ENCODE results near the gene UPF1.

GRCh38 chr19:18846862-18847548, 15.2 kb downstream of the UPF1 start:
- TF ChIP-seq CTCF (IDR thresholded peaks at IDR 0.05; ENCODE audit: insufficient read depth, low read length) = peak; percentile 92
- TF ChIP-seq, protein P1, sequence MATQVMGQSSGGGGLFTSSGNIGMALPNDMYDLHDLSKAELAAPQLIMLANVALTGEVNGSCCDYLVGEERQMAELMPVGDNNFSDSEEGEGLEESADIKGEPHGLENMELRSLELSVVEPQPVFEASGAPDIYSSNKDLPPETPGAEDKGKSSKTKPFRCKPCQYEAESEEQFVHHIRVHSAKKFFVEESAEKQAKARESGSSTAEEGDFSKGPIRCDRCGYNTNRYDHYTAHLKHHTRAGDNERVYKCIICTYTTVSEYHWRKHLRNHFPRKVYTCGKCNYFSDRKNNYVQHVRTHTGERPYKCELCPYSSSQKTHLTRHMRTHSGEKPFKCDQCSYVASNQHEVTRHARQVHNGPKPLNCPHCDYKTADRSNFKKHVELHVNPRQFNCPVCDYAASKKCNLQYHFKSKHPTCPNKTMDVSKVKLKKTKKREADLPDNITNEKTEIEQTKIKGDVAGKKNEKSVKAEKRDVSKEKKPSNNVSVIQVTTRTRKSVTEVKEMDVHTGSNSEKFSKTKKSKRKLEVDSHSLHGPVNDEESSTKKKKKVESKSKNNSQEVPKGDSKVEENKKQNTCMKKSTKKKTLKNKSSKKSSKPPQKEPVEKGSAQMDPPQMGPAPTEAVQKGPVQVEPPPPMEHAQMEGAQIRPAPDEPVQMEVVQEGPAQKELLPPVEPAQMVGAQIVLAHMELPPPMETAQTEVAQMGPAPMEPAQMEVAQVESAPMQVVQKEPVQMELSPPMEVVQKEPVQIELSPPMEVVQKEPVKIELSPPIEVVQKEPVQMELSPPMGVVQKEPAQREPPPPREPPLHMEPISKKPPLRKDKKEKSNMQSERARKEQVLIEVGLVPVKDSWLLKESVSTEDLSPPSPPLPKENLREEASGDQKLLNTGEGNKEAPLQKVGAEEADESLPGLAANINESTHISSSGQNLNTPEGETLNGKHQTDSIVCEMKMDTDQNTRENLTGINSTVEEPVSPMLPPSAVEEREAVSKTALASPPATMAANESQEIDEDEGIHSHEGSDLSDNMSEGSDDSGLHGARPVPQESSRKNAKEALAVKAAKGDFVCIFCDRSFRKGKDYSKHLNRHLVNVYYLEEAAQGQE (IDR thresholded peaks at IDR 0.05; ENCODE audit: insufficient replicate concordance, low read depth) = no peak

Data from HL-60 (cell line).